Kidney (tissue), 14 donors: ENCODE data around the gene ACAT1. TPM values are rescaled to one million over a fixed set of nuclear protein-coding genes. Genes with fewer than 3 reads are reported as not detected.

Experiments
- DNase-seq, 5 donors: peaks; one replicate each; pipeline ENCODE4 v3.0.0-alpha.2; 2013 to 2020
- FAIRE-seq: peaks from 2 replicates; lab custom pipeline; 2012; peaks lifted over from hg19 to GRCh38; lab: Jason Lieb, UNC
- H3K27ac ChIP-seq, 2 donors: one replicate each; pipeline ENCODE4 v1.7.0; 2013; ENCODE audit warnings: low read depth in 2 of 2, low read length in 2 of 2, inconsistent platforms in 1 of 2
- H3K27me3 ChIP-seq: one replicate; pipeline ENCODE4 v1.7.1; 2013; ENCODE audit warnings: low read length, inconsistent platforms; ENCODE audit not compliant: control insufficient read depth, insufficient read depth
- H3K36me3 ChIP-seq, 3 donors: one replicate each; pipeline versions ENCODE4 v1.7.0 to v1.7.1; 2013; ENCODE audit warnings: low read length in 3 of 3, control low read depth in 1 of 3, inconsistent platforms in 1 of 3; ENCODE audit not compliant: insufficient read depth in 3 of 3, control insufficient read depth in 2 of 3
- H3K4me1 ChIP-seq, 3 donors: one replicate each; pipeline versions ENCODE4 v1.7.0 to v1.7.1; 2013; ENCODE audit warnings: low read length in 3 of 3, inconsistent platforms in 1 of 3, low read depth in 1 of 3; ENCODE audit not compliant: control insufficient read depth in 2 of 3, insufficient read depth in 2 of 3
- H3K4me3 ChIP-seq, 3 donors: one replicate each; pipeline versions ENCODE4 v1.7.0 to v1.8.1; 2013; ENCODE audit warnings: low read length in 3 of 3, control low read depth in 1 of 3, inconsistent platforms in 1 of 3
- H3K9ac ChIP-seq, 3 donors: one replicate each; pipeline versions ENCODE4 v1.7.0 to v1.7.1; 2013; ENCODE audit warnings: low read length in 3 of 3, control low read depth in 1 of 3, inconsistent platforms in 1 of 3
- H3K9me3 ChIP-seq, 3 donors: one replicate each; pipeline versions ENCODE4 v1.7.0 to v1.7.1; 2013; ENCODE audit warnings: low read length in 3 of 3, control low read depth in 1 of 3, inconsistent platforms in 1 of 3; ENCODE audit not compliant: control insufficient read depth in 2 of 3, insufficient read depth in 1 of 3
- CTCF ChIP-seq: IDR thresholded peaks from 3 replicates; pipeline ENCODE4 v1.5.1; 2012; ENCODE audit warnings: mild to moderate bottlenecking, moderate library complexity, borderline replicate concordance; ENCODE audit not compliant: insufficient read depth; ENCODE audit errors: extremely low read depth
- intact Hi-C: fragments of 100-400 bp; cut with DNase I; formaldehyde crosslinking; loops from one replicate; pipeline ENCODE4 v1.11.1; 2022
- polyA plus RNA-seq: library from polyadenylated mRNA; stranded (reverse); fragments of 350-450 nt; fragmentation: Illumina TruSeq; extraction: RNeasy Lipid Tissue Mini Kit (QIAGEN cat#74804); gene quantifications from one replicate; pipeline ENCODE4 v1.2.3, GENCODE V29; 2014; ENCODE audit warnings: low read depth, low replicate concordance; ENCODE audit not compliant: insufficient read depth
- total RNA-seq: library from RNA; stranded (reverse); fragmentation: NEBNext Ultra II Directional; extraction: Animal tissue kit (Norgen Biotek cat#: 25700); gene quantifications from one replicate; pipeline ENCODE4 v1.2.1, GENCODE V29; 2021
- donor health status: control.
- donor health status: control.
- donor health status: control.
- donor health status: control.
- donor health status: control.
- donor health status: DM: yes; HTN: yes; CAD: no.
- donor health status: Normal renal cell carcinoma (clear cell type).

ACAT1 gene
- total and polyA plus RNA-seq, 2 donors from 2014 or later: 96.4 to 692 TPM

GRCh38 chr11:108177570-108177969, 56.2 kb downstream of the ACAT1 start:
- intact Hi-C loops: no loop called here

GRCh38 chr11:108193725-108194124, 72.4 kb downstream of the ACAT1 start:
- no peak overlapping the region for H3K9ac ChIP-seq
- FAIRE-seq: no peak
- H3K36me3 ChIP-seq: peaks cover 0 to 13% (median 4%) of the 10 kb centered on the region in 3 donors
- intact Hi-C loops: no loop called here
- DNase-seq: no peak
- H3K27me3 ChIP-seq: no peaks in the 10 kb centered on the region
- H3K27ac ChIP-seq: no peak overlapping the region
- peaks cover 0 to 8% (median 0%) of the 10 kb centered on the region in 3 donors for H3K4me1 ChIP-seq
- no peaks in the 10 kb centered on the region for H3K9me3 ChIP-seq
- TF ChIP-seq CTCF: no peak
- no peak overlapping the region for H3K4me3 ChIP-seq

More at GRCh38 chr11:108177570-108177969, 56.2 kb downstream of the ACAT1 start:
- Histone ChIP-seq H3K4me1 (no peaks in the 10 kb centered on the region), H3K36me3 (peaks cover 0 to 8% (median 5%) of the 10 kb centered on the region in 3 donors), H3K4me3 (no peak overlapping the region), H3K9ac (no peak overlapping the region), H3K27ac (no peak overlapping the region), H3K27me3 (no peaks in the 10 kb centered on the region), H3K9me3 (no peaks in the 10 kb centered on the region)
- FAIRE-seq (no peak), DNase-seq (no peak)
- TF ChIP-seq CTCF: no peak

GRCh38 chr11:108196901-108197300, 75.5 kb downstream of the ACAT1 start:
- H3K27me3 ChIP-seq: no peaks in the 10 kb centered on the region
- H3K27ac ChIP-seq: no peak overlapping the region
- intact Hi-C loops: no loop called here
- H3K36me3 ChIP-seq: peaks cover 0 to 6% (median 0%) of the 10 kb centered on the region in 3 donors
- no peak for TF ChIP-seq CTCF
- H3K9ac ChIP-seq: no peak overlapping the region
- no peak for FAIRE-seq
- H3K4me3 ChIP-seq: no peak overlapping the region
- no peaks in the 10 kb centered on the region for H3K9me3 ChIP-seq
- peaks cover 0 to 8% (median 0%) of the 10 kb centered on the region in 3 donors for H3K4me1 ChIP-seq
- DNase-seq: no peak

Other genes starting within 250 kb of the ACAT1 start
- 2.8 TPM for gene RAB39A, start 193.1 kb upstream of the ACAT1 start, total RNA-seq
- not detected for gene RAB39A, start 193.1 kb upstream of the ACAT1 start, polyA plus RNA-seq
- gene CUL5, start 112.7 kb upstream of the ACAT1 start, total RNA-seq: 38.9 TPM
- gene CUL5, start 112.7 kb upstream of the ACAT1 start, polyA plus RNA-seq: 9.4 TPM
- 17.6 TPM for gene NPAT, start 101.1 kb downstream of the ACAT1 start, total RNA-seq
- 2.5 TPM for gene NPAT, start 101.1 kb downstream of the ACAT1 start, polyA plus RNA-seq
- gene ATM, start 101.5 kb downstream of the ACAT1 start, total RNA-seq: 83.3 TPM
- 11.7 TPM for gene ATM, start 101.5 kb downstream of the ACAT1 start, polyA plus RNA-seq